GM12865 (cell line): ENCODE measurements around the gene MOV10.

ENCODE experiments used
- DNase-seq: peaks from one replicate; pipeline ENCODE4 v3.0.0; 2010; ENCODE audit warnings: low read depth
- H3K4me3 ChIP-seq: 2 replicates; pipeline ENCODE4 v1.5.1; 2011; ENCODE audit warnings: mild to moderate bottlenecking, low read depth, low read length, control low read depth
- CTCF ChIP-seq: IDR thresholded peaks from 2 replicates; pipeline ENCODE4 v1.5.1; 2011; ENCODE audit warnings: low read length, control low read depth, low read depth, inconsistent platforms; ENCODE audit not compliant: insufficient read depth; ENCODE audit errors: missing control alignments

MOV10 gene

GRCh38 chr1:112686835-112687234 is 12.4 kb downstream of the MOV10 start:
- DNase-seq, result no peak
- TF ChIP-seq CTCF, result no peak

GRCh38 chr1:112687361-112687760 is 12.9 kb downstream of the MOV10 start:
- TF ChIP-seq CTCF, result no peak
- H3K4me3 ChIP-seq, result no peak overlapping the region
- DNase-seq, result no peak

More at GRCh38 chr1:112686835-112687234, 12.4 kb downstream of the MOV10 start:
- H3K4me3 ChIP-seq, result no peak overlapping the region

- DNase-seq, result no peak
- TF ChIP-seq CTCF, result no peak
Observed at GRCh38 chr1:112687785-112688496, 13.5 kb downstream of the MOV10 start.

GRCh38 chr1:112688781-112689193 is 14.3 kb downstream of the MOV10 start:
- TF ChIP-seq CTCF, result no peak
- DNase-seq, result no peak
- no peak overlapping the region for H3K4me3 ChIP-seq

More at GRCh38 chr1:112687785-112688496, 13.5 kb downstream of the MOV10 start:
- H3K4me3 ChIP-seq, result no peak overlapping the region

- no peak for DNase-seq
- H3K4me3 ChIP-seq, result no peak overlapping the region
- no peak for TF ChIP-seq CTCF
Observed at GRCh38 chr1:112689196-112689841, 14.9 kb downstream of the MOV10 start.

GRCh38 chr1:112689842-112690237 is 15.4 kb downstream of the MOV10 start:
- no peak overlapping the region for H3K4me3 ChIP-seq
- TF ChIP-seq CTCF, result no peak
- no peak for DNase-seq
